H1 (cell line): Measurements from ENCODE around the gene ACTR6. TPM values are rescaled to one million over a fixed set of nuclear protein-coding genes. Genes with fewer than 3 reads are reported as not detected.
A peak's percentile ranks its signal among the peaks of the same experiment; 100 is the strongest.

Experiments used
- CTCF ChIA-PET: fragments of 300-600 bp; sonication (Branson Sonifier 250); formaldehyde crosslinking; loops from one replicate; lab custom pipeline; 2021; ENCODE audit not compliant: partially characterized antibody; lab: Charles Lee
- POLR2A ChIA-PET: fragments of 300-600 bp; sonication (Branson Sonifier 250); formaldehyde crosslinking; loops from one replicate; lab custom pipeline; 2021; ENCODE audit warnings: inconsistent platforms; ENCODE audit not compliant: partially characterized antibody; lab: Charles Lee
- DNase-seq, 2 experiments: peaks; one replicate each; pipeline versions ENCODE4 v3.0.0 to v3.0.0-alpha.2; 2010 to 2022; ENCODE audit warnings: low spot score in 2 of 2, low read depth in 1 of 2, mixed read lengths in 1 of 2
- FAIRE-seq: peaks from 2 replicates; lab custom pipeline; 2011; peaks lifted over from hg19 to GRCh38; lab: Jason Lieb, UNC
- H2AFZ ChIP-seq: 2 replicates; pipeline ENCODE4 v1.8.1; 2012; ENCODE audit warnings: low read length, inconsistent platforms
- H2AK5ac ChIP-seq: 2 replicates; pipeline ENCODE4 v1.6.1; 2013; ENCODE audit warnings: low read depth, low read length
- H2BK120ac ChIP-seq: replicated peaks from 2 replicates; pipeline ENCODE3; 2013; ENCODE audit warnings: low read depth, low read length, inconsistent platforms
- H2BK12ac ChIP-seq: 2 replicates; pipeline ENCODE4 v1.6.1; 2013; ENCODE audit warnings: low read depth, low read length
- H2BK15ac ChIP-seq: 2 replicates; pipeline ENCODE4 v1.6.1; 2013; ENCODE audit warnings: low read length
- H2BK20ac ChIP-seq: 2 replicates; pipeline ENCODE4 v1.6.1; 2013; ENCODE audit warnings: low read length
- H2BK5ac ChIP-seq: 2 replicates; pipeline ENCODE4 v1.6.1; 2013; ENCODE audit warnings: low read depth, low read length
- H3K14ac ChIP-seq: 2 replicates; pipeline ENCODE4 v1.6.1; 2013; ENCODE audit warnings: inconsistent platforms; ENCODE audit not compliant: insufficient read length
- H3K18ac ChIP-seq: 2 replicates; pipeline ENCODE4 v1.6.1; 2013; ENCODE audit warnings: low read length; ENCODE audit errors: extremely low read depth
- H3K23ac ChIP-seq: 2 replicates; pipeline ENCODE4 v1.6.1; 2013; ENCODE audit warnings: inconsistent platforms; ENCODE audit not compliant: insufficient read length
- H3K23me2 ChIP-seq: 2 replicates; pipeline ENCODE4 v1.6.1; 2013; ENCODE audit warnings: low read depth, low read length
- H3K27ac ChIP-seq: 2 replicates; pipeline ENCODE4 v1.6.1; 2011; ENCODE audit warnings: low read depth, low read length, inconsistent platforms
- H3K27me3 ChIP-seq, 4 experiments: replicated peaks in 1 of 4; 1 replicate in 1 of 4; 2 replicates in 3 of 4; pipeline versions ENCODE4 v1.6.1 to v1.8.1; 2011 to 2013; ENCODE audit warnings: low read length in 3 of 4, mild to moderate bottlenecking in 3 of 4, inconsistent platforms in 2 of 4, mixed read lengths in 2 of 4, moderate library complexity in 1 of 4; ENCODE audit not compliant: control insufficient read depth in 3 of 4, insufficient read depth in 3 of 4; ENCODE audit errors: extremely low read depth in 1 of 4
- H3K36me3 ChIP-seq, 4 experiments: 2 replicates each; pipeline versions ENCODE4 v1.6.1 to v1.8.1; 2011 to 2013; ENCODE audit warnings: mild to moderate bottlenecking in 4 of 4, low read length in 3 of 4, moderate library complexity in 2 of 4, control low read depth in 1 of 4, inconsistent platforms in 1 of 4; ENCODE audit not compliant: insufficient read depth in 4 of 4, control insufficient read depth in 2 of 4
- H3K4ac ChIP-seq: replicated peaks from 2 replicates; pipeline ENCODE3; 2013; ENCODE audit warnings: low read length, low read depth, mixed read lengths, inconsistent platforms; ENCODE audit not compliant: insufficient read length
- H3K4me1 ChIP-seq, 4 experiments: replicated peaks in 1 of 4; 1 replicate in 1 of 4; 2 replicates in 3 of 4; pipeline versions ENCODE4 v1.6.1 to v1.8.1; 2011 to 2013; ENCODE audit warnings: low read length in 3 of 4, inconsistent platforms in 2 of 4, mixed read lengths in 1 of 4; ENCODE audit not compliant: insufficient read depth in 4 of 4, control insufficient read depth in 3 of 4
- H3K4me2 ChIP-seq, 2 experiments: 2 replicates each; pipeline versions ENCODE4 v1.6.1 to v1.8.1; 2011 to 2013; ENCODE audit warnings: low read depth in 2 of 2, low read length in 2 of 2, control low read depth in 1 of 2, inconsistent platforms in 1 of 2, mild to moderate bottlenecking in 1 of 2; ENCODE audit not compliant: insufficient read depth in 1 of 2
- H3K4me3 ChIP-seq, 4 experiments: fragments of 200-600, 300-600 bp in 1 of 4; sonication (generic), shearing (Covaris generic), sonication (Bioruptor Twin) in 1 of 4; 2 replicates each; pipeline versions ENCODE4 v1.5.1 to v1.8.1; 2011 to 2016; ENCODE audit warnings: low read length in 4 of 4, low read depth in 3 of 4, control low read depth in 2 of 4, inconsistent platforms in 2 of 4, mild to moderate bottlenecking in 2 of 4, mixed read lengths in 1 of 4, moderate library complexity in 1 of 4; ENCODE audit not compliant: insufficient read depth in 2 of 4; ENCODE audit errors: extremely low read depth in 1 of 4
- H3K56ac ChIP-seq: replicated peaks from 2 replicates; pipeline ENCODE3; 2013; ENCODE audit warnings: low read depth, mild to moderate bottlenecking, mixed read lengths, low read length, inconsistent platforms; ENCODE audit not compliant: insufficient read length
- H3K79me1 ChIP-seq: 2 replicates; pipeline ENCODE4 v1.6.1; 2013; ENCODE audit warnings: low read depth, low read length, control low read depth
- H3K79me2 ChIP-seq, 2 experiments: 2 replicates each; pipeline versions ENCODE4 v1.6.1 to v1.8.1; 2012 to 2013; ENCODE audit warnings: low read length in 2 of 2, mild to moderate bottlenecking in 2 of 2, inconsistent platforms in 1 of 2; ENCODE audit not compliant: insufficient read depth in 2 of 2, control insufficient read depth in 1 of 2
- H3K9ac ChIP-seq, 4 experiments: replicated peaks in 1 of 4; 1 replicate in 1 of 4; 2 replicates in 3 of 4; pipeline versions ENCODE4 v1.6.1 to v1.8.1; 2011 to 2013; ENCODE audit warnings: low read depth in 3 of 4, low read length in 3 of 4, control low read depth in 2 of 4, mild to moderate bottlenecking in 2 of 4, moderate library complexity in 2 of 4, inconsistent platforms in 1 of 4; ENCODE audit errors: extremely low read depth in 1 of 4
- H3K9me3 ChIP-seq, 2 experiments: 2 replicates each; pipeline versions ENCODE4 v1.6.1 to v1.8.1; 2012 to 2013; ENCODE audit warnings: mild to moderate bottlenecking in 2 of 2, moderate library complexity in 2 of 2, control low read depth in 1 of 2, inconsistent platforms in 1 of 2, low read depth in 1 of 2, low read length in 1 of 2, mixed read lengths in 1 of 2; ENCODE audit not compliant: insufficient read depth in 2 of 2
- H4K20me1 ChIP-seq, 2 experiments: replicated peaks in 1 of 2; 2 replicates each; pipeline versions ENCODE3 to v1.8.1; 2011 to 2013; ENCODE audit warnings: inconsistent platforms in 2 of 2, low read length in 2 of 2, mild to moderate bottlenecking in 1 of 2; ENCODE audit not compliant: insufficient read depth in 2 of 2, control insufficient read depth in 1 of 2
- H4K5ac ChIP-seq: 2 replicates; pipeline ENCODE4 v1.6.1; 2013; ENCODE audit warnings: low read length, low read depth, mixed read lengths, inconsistent platforms; ENCODE audit not compliant: insufficient read length
- H4K8ac ChIP-seq: 2 replicates; pipeline ENCODE4 v1.8.0; 2013; ENCODE audit warnings: mild to moderate bottlenecking, moderate library complexity, low read length, inconsistent platforms; ENCODE audit not compliant: insufficient read depth; ENCODE audit errors: extremely low read depth
- H4K91ac ChIP-seq: replicated peaks from 2 replicates; pipeline ENCODE3; 2013; ENCODE audit warnings: low read length, mixed read lengths, inconsistent platforms; ENCODE audit not compliant: insufficient read length
- CEBPB ChIP-seq: IDR thresholded peaks from 2 replicates; pipeline ENCODE4 v1.6.1; 2012; ENCODE audit warnings: low read depth, low read length
- E2F6 ChIP-seq: IDR thresholded peaks from 2 replicates; pipeline ENCODE4 v1.6.1; 2012; ENCODE audit warnings: inconsistent platforms
- WGBS, 2 experiments: shearing (Covaris generic) in 1 of 2; methylation state at CpG; one replicate each; pipeline versions ENCODE4 v1.1.6 to v1.1.7; 2013 to 2015; ENCODE audit warnings: low lambda C conversion rate in 2 of 2, mixed read lengths in 2 of 2, inconsistent platforms in 1 of 2, low coverage in 1 of 2, missing lambda C conversion rate in 1 of 2; ENCODE audit not compliant: insufficient replicate concordance in 2 of 2, insufficient coverage in 1 of 2, insufficient read length in 1 of 2; ENCODE audit errors: extremely low coverage in 1 of 2, missing lambda C conversion rate in 1 of 2; 5-methylcytosine and 5-hydroxymethylcytosine counted together
- polyA plus RNA-seq, 7 experiments: library from polyadenylated mRNA; depleted of rRNA in 3 of 7; stranded (reverse) in 5 of 7; unstranded in 2 of 7; fragments of >200 nt in 5 of 7; fragments of 200-250 nt in 2 of 7; gene quantifications; 1 replicate in 5 of 7; 2 replicates in 1 of 7; 4 replicates in 1 of 7; pipeline versions ENCODE4 v1.2.1 to v1.2.3, GENCODE V29; 2011 to 2013; ENCODE audit warnings: missing spikeins in 2 of 7, mixed read lengths in 2 of 7
- total RNA-seq: library from RNA; stranded (reverse); fragmentation: NEBNext Ultra II Directional; extraction: Animal tissue kit (Norgen Biotek cat#: 25700); gene quantifications from 2 replicates; pipeline ENCODE4 v1.2.1, GENCODE V29; 2021

Gene ACTR6
- total and polyA plus RNA-seq, 2 of the 8 experiments (the other 6 are each of a cell fraction or from before 2014, with no cell fraction given) = 10.2 to 36.8 TPM

- Histone ChIP-seq H2BK12ac (no peak overlapping the region), H3K27ac (no peak overlapping the region), H3K36me3 (peaks cover 0 to 62% (median 10%) of the 10 kb centered on the region in 4 experiments; a peak in 5 of 8 replicates), H3K14ac (no peak overlapping the region), H3K9me3 (no peaks in the 10 kb centered on the region), H2BK20ac (no peak overlapping the region), H3K23ac (no peak overlapping the region), H3K4me1 (no peaks in the 10 kb centered on the region), H3K18ac (no peak overlapping the region), H3K27me3 (no peaks in the 10 kb centered on the region), H3K9ac (no peak overlapping the region), H3K79me1 (no peaks in the 10 kb centered on the region), H4K20me1 (no peaks in the 10 kb centered on the region), H2BK5ac (no peak overlapping the region), H2BK120ac (no peak overlapping the region), H3K23me2 (no peaks in the 10 kb centered on the region), H3K56ac (no peak overlapping the region), H4K5ac (no peak overlapping the region), H2BK15ac (no peak overlapping the region)
- POLR2A ChIA-PET = interaction anchor here (1.2 kb wide), 1 partner anchor 21 kb away, joined by 3 read pairs; the partner anchor contains the start of gene ACTR6
- DNase-seq = no peak
- WGBS, 2 experiments = 89% methylated on average over 3 of the region's 3 CpGs; no CpG with 5 or more reads in 1 of the 2 experiments
- no peak for FAIRE-seq
- TF ChIP-seq E2F6 = no peak
- peak; percentile 60 for TF ChIP-seq CEBPB
- TF ChIP-seq, all 59 proteins: peak for 1
- no peak overlapping the region for H2AK5ac ChIP-seq
- CTCF ChIA-PET = interaction anchor here (0.9 to 1.0 kb wide), 2 partner anchors 14 to 67 kb away, joined by 3 read pairs; no protein-coding TSS in a partner anchor
- no peak overlapping the region for H3K4me3 ChIP-seq
- H3K4ac ChIP-seq = no peak overlapping the region
- H3K79me2 ChIP-seq = no peaks in the 10 kb centered on the region
- H4K91ac ChIP-seq = no peak overlapping the region
- H2AFZ ChIP-seq = no peak overlapping the region
- no peak overlapping the region for H3K4me2 ChIP-seq
- H4K8ac ChIP-seq = no peak overlapping the region
These were observed 20.9 kb downstream of the ACTR6 start for GRCh38 chr12:100221523-100221922.
